ENCODE data around the gene GCH1. TPM values are rescaled to one million over a fixed set of nuclear protein-coding genes. Genes with fewer than 3 reads are reported as not detected.

GCH1 gene
- polyA plus RNA-seq, 2 of the 4 experiments (the other 2 are of a cell fraction), result 2.9 to 5.0 TPM

- ChIA-PET CTCF (no interaction called here), POLR2A (no interaction called here)
- H3K4me3 ChIP-seq, result no peak overlapping the region
- TF ChIP-seq EHMT2 (IDR thresholded peaks at IDR 0.05; ENCODE audit: low read depth), result no peak
- TF ChIP-seq ZSCAN20 (CRISPR knock-in tag; IDR thresholded peaks at IDR 0.05), result no peak
- TF ChIP-seq CTCF (IDR thresholded peaks at IDR 0.05), result no peak
- no peak for TF ChIP-seq FOSL2 (IDR thresholded peaks at IDR 0.05)
- no peak for TF ChIP-seq FOSL2 (CRISPR knock-in tag; IDR thresholded peaks at IDR 0.05)
- no peak for TF ChIP-seq PHF8 (IDR thresholded peaks at IDR 0.05; ENCODE audit: borderline replicate concordance, low read depth)
- no peak for TF ChIP-seq ELK1 (IDR thresholded peaks at IDR 0.05; ENCODE audit: low read depth, low read length)
- TF ChIP-seq HOXA7 (CRISPR knock-in tag; IDR thresholded peaks at IDR 0.05), result no peak
- TF ChIP-seq TFCP2L1 (CRISPR knock-in tag; IDR thresholded peaks at IDR 0.05), result no peak
- no peak for TF ChIP-seq JUN (IDR thresholded peaks at IDR 0.05)
- no peak for TF ChIP-seq CBX2 (IDR thresholded peaks at IDR 0.05; ENCODE audit: borderline replicate concordance, low read depth)
- TF ChIP-seq CHD2 (IDR thresholded peaks at IDR 0.05; ENCODE audit: low read length, partially characterized antibody), result no peak
- no peak for TF ChIP-seq EP300 (IDR thresholded peaks at IDR 0.05)
- TF ChIP-seq MAX (IDR thresholded peaks at IDR 0.05), result no peak
- TF ChIP-seq CEBPB (IDR thresholded peaks at IDR 0.05), result no peak
- no peak for TF ChIP-seq KDM1A (IDR thresholded peaks at IDR 0.05; ENCODE audit: low read depth)
- no peak for TF ChIP-seq NFE2L2 (conservative IDR thresholded peaks at IDR 0.05; ENCODE audit: low read length)
- H3K9me3 ChIP-seq, result no peaks in the 10 kb centered on the region
- no peaks in the 10 kb centered on the region; the same call in 2 of the 3 replicates for H3K4me1 ChIP-seq
- WGBS (ENCODE audit: missing lambda C conversion rate), result 55% methylated on average over 6 of the region's 6 CpGs
- no peak for FAIRE-seq
- no peak overlapping the region for H3K27ac ChIP-seq
- no peak for ATAC-seq
- no peak overlapping the region for H3K4me2 ChIP-seq
- no peak for DNase-seq (ENCODE audit: low read depth in 1 of 2, low spot score in 1 of 2)
Observed at GRCh38 chr14:54834727-54835126, 67.9 kb downstream of the GCH1 start.

- no peaks in the 10 kb centered on the region for H3K9me3 ChIP-seq
- FAIRE-seq (no peak), DNase-seq (ENCODE audit: low read depth in 1 of 2, low spot score in 1 of 2) (no peak), ATAC-seq (no peak)
- CTCF ChIA-PET, result no interaction called here
- H3K4me2 ChIP-seq, result no peak overlapping the region
- TF ChIP-seq ZNF302 (CRISPR knock-in tag; IDR thresholded peaks at IDR 0.05) (no peak), EHF (CRISPR knock-in tag; IDR thresholded peaks at IDR 0.05) (no peak), NFE2L2 (conservative IDR thresholded peaks at IDR 0.05; ENCODE audit: low read length) (no peak), RCOR1 (IDR thresholded peaks at IDR 0.05; ENCODE audit: low read depth, low read length) (no peak), JUNB (IDR thresholded peaks at IDR 0.05) (no peak), CTCF (IDR thresholded peaks at IDR 0.05) (no peak), HOXB13 (CRISPR knock-in tag; IDR thresholded peaks at IDR 0.05; ENCODE audit: low read depth) (no peak), RNF2 (IDR thresholded peaks at IDR 0.05; ENCODE audit: borderline replicate concordance, low read depth) (no peak), MAX (IDR thresholded peaks at IDR 0.05) (no peak), NPAS2 (CRISPR knock-in tag; IDR thresholded peaks at IDR 0.05; ENCODE audit: borderline replicate concordance) (no peak), ZFP36 (IDR thresholded peaks at IDR 0.05; ENCODE audit: borderline replicate concordance, partially characterized antibody) (no peak), HES2 (IDR thresholded peaks at IDR 0.05) (no peak)
- no peak overlapping the region for H3K4me3 ChIP-seq
- no peak overlapping the region for H3K27ac ChIP-seq
- H3K4me1 ChIP-seq, result no peaks in the 10 kb centered on the region
- POLR2A ChIA-PET, result no interaction called here
Observed at GRCh38 chr14:54834081-54834480, 68.5 kb downstream of the GCH1 start.

Measured in A549 (cell line).